Breast epithelium (tissue), 4 donors: ENCODE measurements around the gene OR2AG2. TPM values are rescaled to one million over a fixed set of nuclear protein-coding genes. Genes with fewer than 3 reads are reported as not detected.

Source experiments
- DNase-seq, 2 donors: peaks; one replicate each; pipeline ENCODE4 v3.0.0-alpha.2; 2019; ENCODE audit warnings: low spot score in 2 of 2
- H3K27ac ChIP-seq, 2 donors: fragments of 200-600 bp; sonication (generic) in 1 of 2; one replicate each; pipeline ENCODE4 v1.5.1; 2016 to 2019; ENCODE audit warnings: mild to moderate bottlenecking in 1 of 2
- H3K27me3 ChIP-seq, 2 donors: fragments of 200-600 bp; sonication (generic) in 1 of 2; one replicate each; pipeline versions ENCODE4 v1.5.1 to v1.6.0; 2017 to 2019; ENCODE audit warnings: control low read depth in 1 of 2, mild to moderate bottlenecking in 1 of 2
- H3K36me3 ChIP-seq: fragments of 200-600 bp; one replicate; pipeline ENCODE4 v1.5.1; 2019
- H3K4me1 ChIP-seq, 2 donors: fragments of 200-600 bp; sonication (generic); one replicate each; pipeline ENCODE4 v1.5.1; 2016 to 2019; ENCODE audit warnings: control low read depth in 1 of 2
- H3K4me3 ChIP-seq, 3 donors: fragments of 200-600 bp; sonication (generic); 1 replicate in 2 of 3; 2 replicates in 1 of 3; pipeline ENCODE4 v1.5.1; 2016 to 2019; ENCODE audit warnings: mild to moderate bottlenecking in 3 of 3, moderate library complexity in 2 of 3
- H3K9me3 ChIP-seq, 2 donors: fragments of 200-600 bp; sonication (generic) in 1 of 2; one replicate each; pipeline ENCODE4 v1.5.1; 2016 to 2019; ENCODE audit warnings: control low read depth in 1 of 2
- CTCF ChIP-seq, 3 donors: fragments of 450-650 bp; IDR thresholded peaks; one replicate each; pipeline ENCODE4 v1.5.1; 2016 to 2017; ENCODE audit warnings: antibody characterized with exemption in 3 of 3, mild to moderate bottlenecking in 3 of 3, moderate library complexity in 3 of 3
- POLR2A ChIP-seq: fragments of 450-650 bp; IDR thresholded peaks from one replicate; pipeline ENCODE4 v1.6.1; 2016; ENCODE audit warnings: antibody characterized with exemption, mild to moderate bottlenecking, moderate library complexity
- POLR2AphosphoS5 ChIP-seq, 3 donors: sonication (generic); formaldehyde crosslinking; IDR thresholded peaks; one replicate each; pipeline ENCODE4 v1.6.1; 2017; ENCODE audit warnings: antibody characterized with exemption in 3 of 3
- intact Hi-C: fragments of 100-400 bp; cut with DNase I; formaldehyde crosslinking; loops from one replicate; pipeline ENCODE4 v1.15.1; 2023; ENCODE audit warnings: low total_unique reads
- total RNA-seq, 3 donors: library from RNA; depleted of rRNA; stranded (reverse); fragments of >200 nt; gene quantifications; one replicate each; pipeline ENCODE4 v1.1.0, GENCODE V29; 2016

The OR2AG2 gene
- total RNA-seq, 3 donors from 2014 or later, result 0.44 to 3.6 TPM; not detected in 1

GRCh38 chr11:6733326-6734275, 38.2 kb downstream of the OR2AG2 start:
- Histone ChIP-seq H3K27ac (no peak overlapping the region), H3K27me3 (no peaks in the 10 kb centered on the region), H3K36me3 (no peaks in the 10 kb centered on the region), H3K4me1 (no peaks in the 10 kb centered on the region), H3K9me3 (no peaks in the 10 kb centered on the region), H3K4me3 (no peak overlapping the region)
- intact Hi-C loops, result no loop called here
- DNase-seq, result no peak
- TF ChIP-seq CTCF (IDR thresholded peaks at IDR 0.05) (no peak), POLR2A (no peak), POLR2AphosphoS5 (IDR thresholded peaks at IDR 0.05) (no peak)

- H3K4me1 ChIP-seq, result no peaks in the 10 kb centered on the region
- H3K27me3 ChIP-seq, result no peaks in the 10 kb centered on the region
- H3K4me3 ChIP-seq, result no peak overlapping the region
- H3K9me3 ChIP-seq, result no peaks in the 10 kb centered on the region
- H3K27ac ChIP-seq, result no peak overlapping the region
- intact Hi-C loops, result no loop called here
- no peak for TF ChIP-seq POLR2AphosphoS5 (IDR thresholded peaks at IDR 0.05)
- TF ChIP-seq POLR2A, result no peak
- no peak for TF ChIP-seq CTCF (IDR thresholded peaks at IDR 0.05)
- DNase-seq, result no peak
- no peaks in the 10 kb centered on the region for H3K36me3 ChIP-seq
These were observed 43.6 kb downstream of the OR2AG2 start for GRCh38 chr11:6727971-6728760.

GRCh38 chr11:6725386-6725896, 46.3 kb downstream of the OR2AG2 start:
- H3K36me3 ChIP-seq, result no peaks in the 10 kb centered on the region
- H3K27me3 ChIP-seq, result no peaks in the 10 kb centered on the region
- H3K4me1 ChIP-seq, result no peaks in the 10 kb centered on the region
- H3K4me3 ChIP-seq, result no peak overlapping the region
- DNase-seq, result no peak
- intact Hi-C loops, result no loop called here
- no peak overlapping the region for H3K27ac ChIP-seq
- H3K9me3 ChIP-seq, result no peaks in the 10 kb centered on the region
- TF ChIP-seq POLR2A, result no peak
- TF ChIP-seq CTCF (IDR thresholded peaks at IDR 0.05), result no peak
- no peak for TF ChIP-seq POLR2AphosphoS5 (IDR thresholded peaks at IDR 0.05)

GRCh38 chr11:6724013-6724412, 47.8 kb downstream of the OR2AG2 start:
- H3K27ac ChIP-seq, result no peak overlapping the region
- no peaks in the 10 kb centered on the region for H3K36me3 ChIP-seq
- no peak for TF ChIP-seq POLR2AphosphoS5 (IDR thresholded peaks at IDR 0.05)
- H3K27me3 ChIP-seq, result no peaks in the 10 kb centered on the region
- no peak for DNase-seq
- no peak overlapping the region for H3K4me3 ChIP-seq
- intact Hi-C loops, result no loop called here
- H3K9me3 ChIP-seq, result no peaks in the 10 kb centered on the region
- no peaks in the 10 kb centered on the region for H3K4me1 ChIP-seq

- H3K4me1 ChIP-seq, result no peaks in the 10 kb centered on the region
- intact Hi-C loops, result no loop called here
- H3K4me3 ChIP-seq, result no peak overlapping the region
- H3K9me3 ChIP-seq, result no peaks in the 10 kb centered on the region
- H3K27ac ChIP-seq, result no peak overlapping the region
- DNase-seq, result no peak
- H3K36me3 ChIP-seq, result no peaks in the 10 kb centered on the region
- no peaks in the 10 kb centered on the region for H3K27me3 ChIP-seq
- no peak for TF ChIP-seq POLR2AphosphoS5 (IDR thresholded peaks at IDR 0.05)
- TF ChIP-seq POLR2A, result no peak
- TF ChIP-seq CTCF (IDR thresholded peaks at IDR 0.05), result no peak
These were observed 50.4 kb downstream of the OR2AG2 start for GRCh38 chr11:6721343-6721742.
